ENCODE data around the gene FBXO27.
A peak's percentile ranks its signal among the peaks of the same experiment; 100 is the strongest.

The FBXO27 gene

DNA sequence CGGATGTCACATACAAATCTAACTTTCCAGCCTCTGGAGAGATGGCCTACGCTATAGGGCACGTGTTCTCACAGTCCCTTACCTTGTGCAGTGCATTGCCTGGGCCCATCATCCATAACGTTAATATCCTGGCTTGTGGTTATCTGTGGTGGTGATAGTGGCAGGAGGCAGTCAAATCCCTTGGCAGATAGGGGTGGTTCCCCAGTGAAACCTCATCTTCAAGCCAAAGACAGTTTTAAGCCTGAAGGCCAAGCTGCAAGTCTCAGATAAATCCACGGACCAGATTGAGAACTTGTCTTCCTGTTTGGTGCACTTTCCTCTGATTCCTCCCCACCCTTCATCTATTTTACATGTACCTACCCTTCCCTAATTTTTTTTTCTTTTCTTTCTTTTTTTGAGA lies 52.5 kb downstream of the FBXO27 start:
- no peak for FAIRE-seq
- no peak for DNase-seq (ENCODE audit: insufficient read length)
- TF ChIP-seq TAF1 (IDR thresholded peaks at IDR 0.05; ENCODE audit: borderline replicate concordance, low read depth, low read length) = no peak
- TF ChIP-seq POLR2A (IDR thresholded peaks at IDR 0.05; ENCODE audit: low read depth, low read length) = no peak
- no peak for TF ChIP-seq POLR2AphosphoS5 (IDR thresholded peaks at IDR 0.05; ENCODE audit: low read depth, low read length)

DNA sequence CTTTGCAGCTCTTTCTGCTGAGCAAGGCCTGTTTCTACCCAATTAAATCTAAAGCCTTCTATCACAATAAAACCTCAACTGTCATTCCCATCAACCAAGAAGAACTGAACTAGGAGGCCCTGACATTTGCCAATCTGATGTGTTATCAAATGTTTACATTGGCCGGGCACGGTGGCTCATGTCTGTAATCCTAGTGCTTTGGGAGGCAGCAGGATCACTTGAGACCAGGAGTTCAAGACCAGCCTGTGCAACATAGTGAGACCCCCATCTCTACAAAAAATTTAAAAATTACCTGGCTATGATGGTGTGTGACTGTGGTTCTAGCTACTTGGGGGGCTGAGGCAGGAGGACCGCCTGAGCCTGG lies 54.0 kb downstream of the FBXO27 start:
- TF ChIP-seq POLR2A (IDR thresholded peaks at IDR 0.05; ENCODE audit: low read depth, low read length) = no peak
- no peak for TF ChIP-seq POLR2AphosphoS5 (IDR thresholded peaks at IDR 0.05; ENCODE audit: low read depth, low read length)
- no peak for TF ChIP-seq TAF1 (IDR thresholded peaks at IDR 0.05; ENCODE audit: borderline replicate concordance, low read depth, low read length)
- FAIRE-seq (no peak), DNase-seq (ENCODE audit: insufficient read length) (no peak)

GRCh38 chr19:38977445-38978325 lies 54.7 kb downstream of the FBXO27 start:
- TF ChIP-seq POLR2A (IDR thresholded peaks at IDR 0.05; ENCODE audit: low read depth, low read length) (no peak), TAF1 (IDR thresholded peaks at IDR 0.05; ENCODE audit: borderline replicate concordance, low read depth, low read length) (no peak), POLR2AphosphoS5 (IDR thresholded peaks at IDR 0.05; ENCODE audit: low read depth, low read length) (no peak)
- FAIRE-seq (peak; percentile 97), DNase-seq (ENCODE audit: insufficient read length) (peak; percentile 61)

GRCh38 chr19:38975861-38976271 lies 56.5 kb downstream of the FBXO27 start:
- FAIRE-seq (no peak), DNase-seq (ENCODE audit: insufficient read length) (no peak)
- TF ChIP-seq POLR2A (IDR thresholded peaks at IDR 0.05; ENCODE audit: low read depth, low read length) (no peak), POLR2AphosphoS5 (IDR thresholded peaks at IDR 0.05; ENCODE audit: low read depth, low read length) (no peak)

GRCh38 chr19:38975214-38975860 lies 57.0 kb downstream of the FBXO27 start, which contains the start of gene FBXO17:
Gene FBXO17, minus strand, starts transcription at chr19:38975742. Its CDS starts 25,423 bp downstream, at chr19:38950319.
- FAIRE-seq (no peak), DNase-seq (ENCODE audit: insufficient read length) (no peak)
- TF ChIP-seq TAF1 (IDR thresholded peaks at IDR 0.05; ENCODE audit: borderline replicate concordance, low read depth, low read length) (no peak), POLR2AphosphoS5 (IDR thresholded peaks at IDR 0.05; ENCODE audit: low read depth, low read length) (no peak), POLR2A (IDR thresholded peaks at IDR 0.05; ENCODE audit: low read depth, low read length) (no peak)

DNA sequence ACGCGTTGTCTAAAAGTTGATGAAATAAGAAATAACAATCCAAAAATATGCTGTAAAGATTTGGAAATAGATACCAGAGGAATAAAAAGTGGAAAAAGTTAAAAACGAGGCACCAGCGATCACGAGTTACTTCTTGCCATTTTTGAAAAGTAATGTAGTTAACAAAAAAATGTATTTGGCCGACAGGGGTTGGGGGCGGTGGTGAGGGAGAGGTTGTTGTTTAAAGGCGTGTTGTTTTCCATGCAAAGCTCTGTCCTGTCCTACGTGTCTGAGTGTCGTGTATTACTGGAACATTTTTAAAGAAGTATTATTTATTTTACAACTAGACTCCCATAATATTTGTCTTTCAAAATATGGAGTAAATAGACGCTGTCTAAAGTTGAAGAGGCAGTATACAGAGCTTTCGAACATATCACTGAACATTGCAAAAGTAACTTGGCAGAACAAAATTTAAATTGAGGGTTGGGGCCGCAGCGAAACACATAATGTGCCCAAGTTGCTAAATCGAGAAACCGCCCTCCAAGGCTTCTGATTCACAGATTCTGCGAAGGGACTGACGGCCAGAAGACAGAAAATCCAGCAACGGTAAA lies 57.6 kb downstream of the FBXO27 start:
- no peak for FAIRE-seq
- no peak for DNase-seq (ENCODE audit: insufficient read length)
- TF ChIP-seq TAF1 (IDR thresholded peaks at IDR 0.05; ENCODE audit: borderline replicate concordance, low read depth, low read length) (no peak), POLR2A (IDR thresholded peaks at IDR 0.05; ENCODE audit: low read depth, low read length) (no peak), POLR2AphosphoS5 (IDR thresholded peaks at IDR 0.05; ENCODE audit: low read depth, low read length) (no peak)

Data from GM12892 (cell line).